NCI-H1105 (cell line): ENCODE data around the gene SMAD5.
A peak's percentile ranks its signal among the peaks of the same experiment; 100 is the strongest.

Source experiments
- DNase-seq: peaks from one replicate; lab custom pipeline; 2025; lab: John Stamatoyannopoulos, UW

SMAD5 gene

DNA sequence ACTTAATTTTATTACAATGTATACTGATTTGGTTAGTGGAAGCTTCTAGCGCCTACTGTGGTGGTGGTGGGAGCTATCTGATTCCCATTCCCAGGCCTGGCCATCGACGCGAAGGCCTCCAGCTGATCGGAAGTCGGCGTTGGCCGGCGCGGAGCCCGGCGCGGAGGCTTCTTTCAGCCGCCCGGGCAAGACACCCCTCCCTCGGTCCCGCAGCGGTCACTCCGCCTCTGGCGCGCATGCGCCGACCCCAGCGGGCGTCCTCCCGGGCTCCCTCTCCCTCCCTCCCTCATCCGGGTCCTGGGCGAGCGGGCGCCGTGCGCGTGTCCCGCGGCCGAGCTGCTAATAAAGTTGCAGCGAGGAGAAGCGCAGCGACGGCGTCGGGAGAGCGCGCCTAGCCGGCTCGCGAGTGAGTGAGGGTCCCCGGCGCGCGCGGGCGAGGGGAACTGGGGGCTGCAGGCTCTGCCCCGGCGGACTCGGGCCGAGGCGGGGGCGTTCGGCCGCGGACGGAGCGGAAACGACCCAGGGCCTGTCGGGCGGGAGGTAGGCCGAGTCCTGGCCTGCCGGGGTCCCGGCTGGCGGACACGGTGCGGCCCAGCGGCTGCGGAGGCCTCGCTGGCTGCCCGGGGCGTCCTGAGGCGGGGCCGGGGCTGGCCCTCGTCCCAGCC, at the start of gene SMAD5:
TSS of gene SMAD5 (plus strand) at position 289 of the 665 bp plus-strand sequence. CDS start 20,916 bp downstream, outside the sequence.
- DNase-seq, result peak; percentile 74

- no peak for DNase-seq
Observed at GRCh38 chr5:136084698-136085097, 47.9 kb upstream of the SMAD5 start.

DNA sequence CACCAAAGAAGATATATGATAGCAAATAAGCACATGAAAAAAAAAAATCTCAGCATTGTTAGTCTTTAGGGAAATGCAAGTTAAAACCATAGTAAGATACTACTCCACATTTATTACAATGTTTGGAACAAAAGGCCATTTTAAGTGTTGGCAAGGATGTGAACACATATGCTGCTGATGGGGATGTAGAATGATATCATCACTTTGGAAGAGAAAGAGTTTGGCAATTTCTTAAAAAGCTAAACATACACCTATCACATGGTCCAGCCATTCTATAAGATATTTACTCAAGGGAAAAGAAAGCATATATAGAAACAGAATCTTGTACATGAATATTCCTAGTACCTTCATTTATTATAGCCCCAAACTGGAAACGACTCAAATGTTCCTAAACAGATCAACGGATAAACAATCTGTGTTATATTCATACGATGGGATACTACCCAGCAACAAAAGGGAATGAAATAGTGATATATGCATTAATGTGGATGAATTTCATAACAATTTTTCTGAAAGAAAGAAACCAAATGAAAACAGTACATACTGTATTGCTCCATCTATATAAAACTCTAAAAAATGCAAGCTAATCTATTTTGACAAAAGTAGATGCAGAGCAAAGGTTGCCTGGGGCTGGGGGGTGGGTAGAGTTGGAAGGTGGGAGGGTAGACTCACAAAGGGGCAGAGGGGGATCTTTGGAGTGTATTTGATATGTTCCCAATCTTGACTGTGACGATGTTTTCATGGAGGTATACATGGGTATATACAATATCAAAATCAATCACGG, 45.7 kb upstream of the SMAD5 start:
- no peak for DNase-seq

DNA sequence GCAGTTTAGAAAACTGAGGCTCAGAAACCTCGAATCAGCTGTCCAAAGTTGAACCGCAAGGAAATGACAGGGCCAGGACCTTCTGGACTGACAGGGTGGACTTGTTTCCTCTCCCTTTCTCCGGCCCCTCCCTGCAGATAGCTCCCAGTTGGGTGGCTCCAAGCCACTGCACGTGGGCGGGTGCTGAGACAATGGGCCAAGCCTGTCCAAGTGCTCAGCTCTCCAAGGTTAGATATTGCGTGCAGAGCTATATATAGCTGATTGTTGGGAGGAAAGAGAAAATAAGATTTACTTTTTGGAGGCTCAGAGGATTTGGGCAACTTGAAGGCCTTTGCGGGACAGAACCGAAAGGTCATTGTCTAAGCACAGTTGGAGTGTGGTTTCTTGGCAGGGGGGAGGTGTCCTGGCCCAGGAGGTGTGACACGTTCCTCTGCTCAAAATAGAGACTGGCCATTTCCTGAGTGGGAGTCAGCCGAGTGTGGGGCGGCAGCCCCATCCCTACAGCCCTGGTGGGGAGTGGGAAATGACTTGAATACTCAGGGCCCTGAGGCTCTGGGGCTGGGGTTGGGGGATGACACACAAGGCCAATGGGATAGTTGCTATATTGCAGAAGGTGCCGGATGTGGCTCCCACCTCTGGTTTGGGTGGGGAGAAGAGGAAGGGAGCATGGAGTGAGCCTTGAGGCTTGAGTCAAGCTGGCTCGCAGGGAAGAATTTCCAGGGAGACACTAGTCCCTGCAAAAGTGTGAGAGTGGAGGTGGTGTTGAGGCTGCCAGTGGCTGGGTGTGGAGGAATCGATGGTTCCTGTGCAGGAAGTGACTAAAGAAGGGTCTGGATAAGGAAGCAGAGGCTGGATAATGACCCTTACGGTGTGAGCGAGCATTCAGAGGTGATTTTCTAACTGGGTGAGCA, 44.4 kb upstream of the SMAD5 start:
- DNase-seq, result no peak

DNA sequence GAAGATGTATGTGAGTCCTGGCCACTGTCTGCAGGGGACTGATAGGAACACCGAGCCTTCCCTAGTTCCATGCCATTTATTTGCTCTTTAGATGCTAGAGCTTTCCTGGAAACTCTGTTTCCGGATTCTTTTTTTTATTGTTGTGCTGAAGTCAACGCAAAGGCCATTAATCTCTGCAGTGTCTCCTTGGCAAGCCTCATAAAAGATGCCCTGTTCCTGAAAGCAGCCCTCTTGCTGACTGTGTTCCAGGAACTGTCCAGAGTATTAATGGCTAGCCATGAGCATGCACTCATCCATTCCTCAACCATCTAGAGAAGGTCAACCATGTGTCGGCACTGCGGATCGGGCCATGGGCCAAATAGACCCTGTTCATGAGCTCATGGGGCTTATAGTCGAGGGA, 42.9 kb upstream of the SMAD5 start:
- DNase-seq, result no peak

DNA sequence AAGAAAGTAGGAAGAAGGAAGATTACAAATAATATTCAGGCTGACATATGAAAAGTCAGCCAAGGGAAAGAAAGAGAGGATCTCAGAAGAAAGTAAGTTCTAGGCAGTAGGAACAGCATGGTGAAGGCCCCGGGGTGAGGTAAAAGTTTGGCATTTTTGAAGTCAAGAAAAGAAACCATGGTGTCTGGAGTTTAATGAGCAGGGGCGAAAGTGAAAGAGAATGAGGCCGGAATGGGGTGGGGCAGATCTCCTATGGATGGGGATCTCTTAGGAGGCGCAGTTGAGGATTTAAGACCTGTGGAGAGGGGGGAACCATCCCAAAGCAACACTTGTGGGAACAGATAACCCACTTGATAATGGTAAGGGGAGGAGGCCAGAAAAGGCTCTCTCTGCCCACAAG, 42.3 kb upstream of the SMAD5 start:
- no peak for DNase-seq

DNA sequence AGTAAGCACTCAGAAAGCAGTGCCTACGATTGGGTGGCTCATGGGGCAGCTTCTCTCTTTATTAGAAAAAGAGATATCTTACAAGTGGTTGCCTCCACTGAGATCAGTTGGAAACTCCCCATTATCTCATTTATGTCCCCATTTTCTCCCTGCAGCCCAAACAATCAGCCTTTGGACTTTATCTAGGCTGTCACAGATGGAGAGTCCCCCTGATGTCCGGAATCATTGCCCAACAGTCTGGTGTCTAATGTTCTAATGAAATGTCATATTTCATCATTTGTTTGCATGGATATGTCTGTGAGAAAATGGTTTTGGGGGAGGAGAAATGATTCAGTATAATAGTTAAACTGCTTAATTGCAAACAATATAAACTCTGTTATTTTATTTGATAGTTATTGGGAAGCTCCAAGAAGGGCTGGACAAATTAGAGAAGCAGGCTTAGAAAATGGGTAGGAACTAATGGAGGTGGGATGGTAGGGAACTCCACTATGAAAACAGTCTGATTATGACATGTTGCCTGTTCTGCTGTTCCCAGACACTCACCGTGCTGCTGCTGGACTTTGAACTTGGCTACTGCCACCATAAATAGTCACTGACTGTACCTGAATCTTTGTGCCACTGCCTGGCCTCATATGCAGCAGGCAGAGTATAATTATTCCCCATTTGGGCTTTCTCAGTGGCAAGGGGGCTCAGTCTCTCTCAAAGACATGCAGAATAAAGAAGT, 38.3 kb upstream of the SMAD5 start:
- no peak for DNase-seq

GRCh38 chr5:136094913-136095641, 37.6 kb upstream of the SMAD5 start:
- no peak for DNase-seq

GRCh38 chr5:136098176-136098575, 34.5 kb upstream of the SMAD5 start:
- DNase-seq, result no peak

- no peak for DNase-seq
Observed at GRCh38 chr5:136099870-136100269, 32.8 kb upstream of the SMAD5 start.

DNA sequence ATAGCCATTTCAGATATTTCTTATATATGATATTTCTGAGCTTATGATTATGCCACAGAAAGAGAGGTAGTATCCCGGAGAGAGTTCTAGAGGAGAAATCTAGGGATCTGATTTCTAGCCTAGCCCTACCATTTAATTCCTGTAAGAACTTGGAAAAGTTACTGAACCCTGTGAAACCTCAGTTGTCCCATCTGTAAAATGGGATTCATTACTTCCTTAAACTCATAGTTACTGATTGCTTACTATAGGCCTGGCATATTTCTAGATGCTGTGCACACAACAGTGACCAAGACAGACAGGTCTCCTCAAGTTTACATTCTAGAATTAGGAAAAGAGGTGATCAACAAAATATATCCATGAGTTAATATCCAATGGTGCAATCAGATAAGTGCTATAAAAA, 30.8 kb upstream of the SMAD5 start:
- no peak for DNase-seq

- DNase-seq, result no peak
Observed at GRCh38 chr5:136103118-136103517, 29.5 kb upstream of the SMAD5 start.

- DNase-seq, result no peak
Observed at GRCh38 chr5:136104306-136104965, 28.2 kb upstream of the SMAD5 start.

DNA sequence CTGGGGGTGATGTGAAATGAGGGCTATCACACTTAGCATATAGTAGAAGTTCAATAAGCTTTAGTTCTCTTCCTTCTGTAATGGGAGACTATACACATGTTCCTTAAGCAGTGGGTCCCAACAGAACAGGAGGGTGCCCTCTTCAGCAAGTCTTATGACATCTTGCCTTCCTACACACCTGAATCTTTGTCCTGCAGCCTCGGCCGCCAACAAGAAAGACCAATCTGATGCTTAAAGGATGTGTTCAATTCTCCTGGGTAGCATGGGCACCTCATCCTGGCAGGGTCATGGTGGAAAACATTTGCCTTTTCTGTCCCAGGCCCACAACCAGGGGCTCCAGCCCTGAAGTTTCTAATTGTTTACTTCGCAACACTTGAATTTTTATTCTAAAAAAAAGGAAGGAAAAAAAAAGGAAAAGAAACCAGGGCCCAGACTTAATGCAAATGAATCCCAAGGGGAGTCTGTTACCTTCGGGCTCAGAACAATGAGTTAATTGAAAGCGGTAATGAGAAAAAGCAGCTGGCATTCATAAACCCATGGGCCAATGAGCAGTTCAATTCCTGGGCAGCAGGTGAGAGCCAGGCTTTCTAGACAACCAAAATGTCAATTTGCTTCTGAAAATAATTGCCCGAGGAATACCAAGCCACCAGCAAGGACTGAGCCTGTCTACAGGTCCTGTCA, 26.2 kb upstream of the SMAD5 start:
- no peak for DNase-seq

DNA sequence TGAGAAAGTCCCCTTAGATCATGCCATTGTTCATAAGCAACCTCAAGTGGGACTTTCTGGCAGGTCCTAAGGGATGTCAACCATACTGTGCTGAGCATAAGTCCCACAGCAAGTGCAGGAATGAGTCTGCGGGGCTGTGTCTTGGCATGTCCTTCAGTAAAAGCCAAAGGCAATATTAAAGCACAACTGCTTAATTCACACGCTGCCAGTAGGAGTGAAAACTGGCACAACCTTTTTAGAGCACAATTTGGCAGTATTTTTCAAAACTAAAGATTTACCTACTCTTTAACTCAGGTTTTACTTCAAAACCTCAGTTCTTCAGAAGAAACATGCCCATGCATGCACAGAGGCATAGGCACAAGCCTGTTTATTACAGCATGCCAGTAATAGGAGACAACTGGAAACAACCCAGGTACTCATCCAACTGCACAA, 24.4 kb upstream of the SMAD5 start:
- no peak for DNase-seq

DNA sequence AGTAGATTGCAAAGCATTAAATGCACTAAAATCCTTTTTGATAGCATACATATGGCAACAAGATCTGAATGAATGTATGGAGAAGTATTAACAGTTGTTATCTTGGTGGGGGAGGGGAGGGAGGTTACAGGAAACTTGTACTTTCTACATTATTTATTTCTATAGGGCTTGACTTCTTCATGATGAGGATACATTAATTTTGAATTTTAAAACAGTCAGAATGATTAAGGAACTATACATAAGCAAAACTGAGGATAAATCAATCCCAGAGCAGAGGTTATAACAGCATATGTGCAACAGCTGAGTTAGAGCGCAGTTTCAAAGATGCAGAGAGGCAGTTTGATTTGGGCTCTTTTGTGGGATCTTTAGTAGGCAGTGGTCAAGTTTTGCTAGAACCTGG, 23.9 kb upstream of the SMAD5 start:
- DNase-seq, result no peak

- DNase-seq, result no peak
Observed at GRCh38 chr5:136109453-136110135, 23.1 kb upstream of the SMAD5 start.

DNA sequence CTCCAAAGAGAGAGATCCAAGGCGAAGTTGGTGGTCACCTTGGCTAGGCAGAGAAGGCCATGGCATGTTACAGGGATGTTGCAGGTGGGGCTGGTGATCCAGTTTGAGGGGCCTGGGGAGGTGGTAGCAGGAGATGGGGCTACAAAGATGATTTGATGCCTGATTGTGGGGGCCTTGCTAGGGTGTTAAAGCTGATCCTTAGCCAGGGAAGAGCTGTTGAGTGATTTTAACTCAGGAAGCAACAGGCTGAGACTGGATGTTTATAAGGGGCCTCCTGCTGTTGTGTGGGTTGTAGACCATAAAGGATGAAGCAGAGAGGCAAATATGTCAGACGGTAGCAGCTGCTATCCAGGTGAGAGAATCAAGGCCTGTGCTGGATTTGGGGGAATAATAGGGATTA, 19.0 kb upstream of the SMAD5 start:
- no peak for DNase-seq

- DNase-seq, result no peak
Observed at GRCh38 chr5:136114414-136115125, 18.1 kb upstream of the SMAD5 start.
